ENCODE data around the gene BLID.

BLID gene

GRCh38 chr11:122104341-122104740 lies 11.7 kb downstream of the BLID start:
- no peak overlapping the region for H3K27ac ChIP-seq
- no peak for TF ChIP-seq CTCF (conservative IDR thresholded peaks at IDR 0.05)

- no peak overlapping the region for H3K27ac ChIP-seq
These were observed 12.3 kb downstream of the BLID start for GRCh38 chr11:122103726-122104125.

GRCh38 chr11:122103321-122103720 lies 12.7 kb downstream of the BLID start:
- no peak overlapping the region for H3K27ac ChIP-seq
- TF ChIP-seq CTCF (conservative IDR thresholded peaks at IDR 0.05), result no peak

More at GRCh38 chr11:122103726-122104125, 12.3 kb downstream of the BLID start:
- TF ChIP-seq CTCF (conservative IDR thresholded peaks at IDR 0.05), result no peak

GRCh38 chr11:122102426-122102825 lies 13.6 kb downstream of the BLID start:
- H3K27ac ChIP-seq, result no peak overlapping the region
- no peak for TF ChIP-seq CTCF (conservative IDR thresholded peaks at IDR 0.05)

GRCh38 chr11:122101625-122102291 lies 14.3 kb downstream of the BLID start:
- no peak overlapping the region for H3K27ac ChIP-seq
- no peak for TF ChIP-seq CTCF (conservative IDR thresholded peaks at IDR 0.05)

- no peak overlapping the region for H3K27ac ChIP-seq
These were observed 15.3 kb downstream of the BLID start for GRCh38 chr11:122100756-122101080.

GRCh38 chr11:122100037-122100755 lies 15.8 kb downstream of the BLID start:
- no peak overlapping the region for H3K27ac ChIP-seq
- no peak for TF ChIP-seq CTCF (conservative IDR thresholded peaks at IDR 0.05)

More at GRCh38 chr11:122100756-122101080, 15.3 kb downstream of the BLID start:
- no peak for TF ChIP-seq CTCF (conservative IDR thresholded peaks at IDR 0.05)
